Vagina (tissue), 2 donors: Measurements from ENCODE around the gene CLEC12A.

Experiments used
- CTCF ChIP-seq, 3 experiments: fragments of 450-650 bp in 2 of 3; fragments of 200-600 bp in 1 of 3; sonication (generic) in 1 of 3; IDR thresholded peaks; one replicate each; pipeline ENCODE4 v1.5.1; 2017 to 2019; ENCODE audit warnings: antibody characterized with exemption in 3 of 3, mild to moderate bottlenecking in 2 of 3, moderate library complexity in 2 of 3
- POLR2A ChIP-seq, 2 donors: fragments of 450-650 bp; IDR thresholded peaks; one replicate each; pipeline ENCODE4 v1.6.1; 2017; ENCODE audit warnings: antibody characterized with exemption in 2 of 2, mild to moderate bottlenecking in 2 of 2, moderate library complexity in 2 of 2

- TF ChIP-seq CTCF (IDR thresholded peaks at IDR 0.05) (no peak), POLR2A (IDR thresholded peaks at IDR 0.05) (no peak)
Observed at GRCh38 chr12:10031321-10031720, 60.1 kb downstream of the CLEC12A start.
